Activated naive CD8-positive, alpha-beta T cell treated with anti-CD3 and anti-CD28 coated beads, Interleukin-2, amount 50 U/mL, for 16 hours (primary cell): Measurements from ENCODE around the gene HEATR3.

Experiments
- DNase-seq: peaks from one replicate; pipeline ENCODE4 v3.0.0-alpha.2; 2020; ENCODE audit warnings: low read depth, low spot score

HEATR3 gene

DNA sequence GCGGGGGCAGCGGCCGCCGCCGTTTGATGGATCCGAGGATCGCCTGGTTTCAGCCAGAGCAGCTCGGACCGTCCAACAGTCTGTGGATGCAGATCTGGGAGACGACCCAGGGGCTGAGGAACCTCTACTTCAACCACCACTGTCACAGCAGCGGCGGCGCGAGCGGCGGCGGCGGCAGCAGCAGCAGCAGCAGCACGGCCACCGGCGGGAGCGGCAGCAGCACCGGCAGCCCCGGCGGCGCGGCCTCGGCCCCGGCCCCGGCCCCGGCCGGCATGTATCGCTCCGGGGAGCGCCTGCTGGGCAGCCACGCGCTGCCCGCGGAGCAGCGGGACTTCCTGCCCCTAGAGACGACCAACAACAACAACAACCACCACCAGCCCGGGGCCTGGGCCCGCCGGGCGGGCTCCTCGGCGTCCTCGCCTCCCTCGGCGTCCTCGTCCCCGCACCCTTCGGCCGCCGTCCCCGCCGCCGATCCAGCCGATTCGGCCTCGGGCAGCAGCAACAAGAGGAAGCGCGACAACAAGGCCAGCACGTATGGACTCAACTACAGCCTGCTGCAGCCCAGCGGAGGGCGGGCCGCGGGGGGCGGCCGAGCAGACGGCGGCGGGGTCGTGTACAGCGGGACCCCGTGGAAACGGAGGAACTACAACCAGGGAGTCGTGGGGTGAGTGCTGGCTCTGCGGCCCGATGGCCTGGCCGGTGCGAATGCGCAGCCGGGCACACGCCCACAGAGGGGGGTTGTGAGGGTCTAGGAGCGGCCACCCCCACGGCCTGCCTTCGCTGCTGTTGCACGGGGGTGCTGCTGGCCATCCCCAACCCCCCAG lies 88.0 kb downstream of the HEATR3 start:
- DNase-seq, result no peak

GRCh38 chr16:50154420-50154950 lies 88.7 kb downstream of the HEATR3 start:
- no peak for DNase-seq

DNA sequence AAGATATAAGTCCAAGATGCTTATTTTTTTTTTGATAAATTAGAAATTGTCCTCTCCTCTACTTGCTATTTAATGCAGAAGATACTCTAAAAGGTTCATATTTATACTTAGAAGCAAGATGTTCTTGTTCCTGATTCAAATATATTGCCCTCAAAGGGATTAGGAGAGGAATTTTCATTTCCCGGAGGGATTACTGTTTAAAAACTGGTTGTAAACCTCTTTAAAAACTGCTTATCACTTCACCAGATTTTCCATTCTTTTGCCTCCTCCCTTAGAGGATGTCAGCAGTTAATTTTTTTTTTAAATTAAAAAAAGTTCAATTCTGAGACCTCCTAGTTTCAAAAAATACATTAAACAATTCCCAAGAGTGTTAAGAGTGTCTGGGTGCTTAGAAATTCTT lies 90.2 kb downstream of the HEATR3 start:
- no peak for DNase-seq
